ENCODE data around the gene DLK1. TPM values are rescaled to one million over a fixed set of nuclear protein-coding genes. Genes with fewer than 3 reads are reported as not detected.

The DLK1 gene
- total and polyA plus RNA-seq, 2 of the 13 experiments (the other 11 are each of a cell fraction or from before 2014, with no cell fraction given) = 95.5 to 312 TPM

GRCh38 chr14:100735271-100735670 is 8.6 kb downstream of the DLK1 start:
- Histone ChIP-seq H3K4me3 (replicated peaks in 1 of 3; ENCODE audit: insufficient read depth in 1 of 3, low read depth in 2 of 3, low read length in 3 of 3) (no peak overlapping the region), H3K79me2 (ENCODE audit: insufficient read depth, low read length) (no peaks in the 10 kb centered on the region), H3K9me3 (ENCODE audit: low read length) (no peaks in the 10 kb centered on the region), H3K4me1 (ENCODE audit: insufficient read depth, low read length) (no peaks in the 10 kb centered on the region), H4K20me1 (ENCODE audit: insufficient read depth, low read length) (no peaks in the 10 kb centered on the region), H3K9ac (ENCODE audit: insufficient read depth, low read depth, low read length) (no peak overlapping the region), H3K27ac (ENCODE audit: extremely low read length, insufficient read depth, low read length) (no peak overlapping the region), H2AFZ (ENCODE audit: low read length) (no peak overlapping the region), H3K27me3 (ENCODE audit: control insufficient read depth in 1 of 2, insufficient read depth in 2 of 2, low read length in 2 of 2) (no peaks in the 10 kb centered on the region; a peak in 1 of 5 replicates), H3K4me2 (ENCODE audit: low read depth, low read length) (no peak overlapping the region), H3K36me3 (replicated peaks in 1 of 2; ENCODE audit: control insufficient read depth in 1 of 2, insufficient read depth in 2 of 2, low read length in 2 of 2) (peaks cover 3 to 28% of the 10 kb centered on the region in 2 experiments; a peak in 4 of 5 replicates)
- BruUV-seq (replicated peaks) = no TSS peak
- POLR2A ChIA-PET = no interaction called here
- DNase-seq (ENCODE audit: low spot score) (no peak), FAIRE-seq (no peak), ATAC-seq (no peak)
- intact Hi-C loops (cut with micrococcal nuclease; ENCODE audit: unreplicated experiment) = no loop called here
- in situ Hi-C loops (cut with HindIII; ENCODE audit: extremely low pct_ligation_motif_present, low pct_unique_long_range_greater_than_20kb) = no loop called here
- 94% methylated on average over 17 of the region's 17 CpGs for WGBS (ENCODE audit: low lambda C conversion rate)
- CTCF ChIA-PET (ENCODE audit: low intra/inter-chr PET ratio, low total read pairs) = no interaction called here
- TF ChIP-seq ZNF44 (CRISPR knock-in tag; IDR thresholded peaks at IDR 0.05) (no peak), POLR2A (IDR thresholded peaks at IDR 0.05; ENCODE audit: insufficient read depth in 1 of 2, low read depth in 2 of 2, low read length in 2 of 2) (peak in 1 of 2 experiments; percentile 27; a peak in 1 of 4 replicates)

DNA sequence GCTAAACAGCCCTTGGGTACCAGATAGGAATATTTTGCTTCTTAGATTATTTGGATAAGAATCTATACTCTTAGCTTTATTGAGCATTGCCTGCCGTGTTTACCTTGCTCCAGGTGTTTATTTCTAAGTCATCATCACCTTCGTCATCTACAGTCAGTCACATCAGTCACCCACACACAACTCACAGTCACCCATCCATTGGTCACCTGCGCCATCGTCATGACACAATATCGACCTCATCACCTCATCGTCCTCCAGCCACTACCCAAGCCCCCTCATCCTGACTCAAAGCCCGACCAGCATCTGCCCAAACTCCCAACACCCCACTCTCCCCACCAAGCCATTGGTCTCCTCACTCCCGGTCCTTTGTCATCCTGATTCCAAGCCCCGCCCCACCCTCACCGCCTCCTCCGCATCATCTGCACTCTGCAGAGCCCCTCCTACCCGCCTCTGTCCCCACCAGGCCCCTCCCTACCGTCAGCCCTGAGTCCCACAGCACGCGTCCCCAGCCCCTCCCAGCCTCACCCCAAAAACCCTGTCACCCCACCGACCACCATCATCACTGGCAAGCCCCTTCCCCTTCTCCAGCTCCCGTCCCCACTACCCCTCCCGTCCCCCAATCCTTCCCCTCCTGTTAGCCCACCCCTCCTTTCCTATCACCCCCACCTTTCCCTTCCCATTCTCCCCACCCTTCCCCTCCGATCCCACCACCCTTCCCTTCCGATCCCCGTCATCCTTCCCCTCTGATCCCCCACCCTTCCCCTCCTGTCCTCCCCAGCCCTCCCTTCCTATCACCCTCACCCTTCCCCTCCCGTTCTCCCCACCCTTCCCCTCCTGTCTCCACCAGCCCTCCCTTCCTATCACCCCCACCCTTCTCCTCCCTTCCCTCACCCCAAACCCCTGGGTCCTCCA is 9.8 kb downstream of the DLK1 start:
- H3K4me1 ChIP-seq (ENCODE audit: insufficient read depth, low read length) = no peaks in the 10 kb centered on the region
- CTCF ChIA-PET (ENCODE audit: low intra/inter-chr PET ratio, low total read pairs) = no interaction called here
- WGBS (ENCODE audit: low lambda C conversion rate) = 95% methylated on average over 22 of the region's 22 CpGs
- no peak overlapping the region for H3K27ac ChIP-seq (ENCODE audit: extremely low read length, insufficient read depth, low read length)
- H3K9me3 ChIP-seq (ENCODE audit: low read length) = peaks cover 3% of the 10 kb centered on the region; the same call in 1 of the 2 replicates
- no peaks in the 10 kb centered on the region for H3K79me2 ChIP-seq (ENCODE audit: insufficient read depth, low read length)
- ATAC-seq (no peak), DNase-seq (ENCODE audit: low spot score) (no peak), FAIRE-seq (no peak)
- no peaks in the 10 kb centered on the region; a peak in 1 of 5 replicates for H3K27me3 ChIP-seq (ENCODE audit: control insufficient read depth in 1 of 2, insufficient read depth in 2 of 2, low read length in 2 of 2)
- no peak overlapping the region for H3K9ac ChIP-seq (ENCODE audit: insufficient read depth, low read depth, low read length)
- H3K36me3 ChIP-seq (replicated peaks in 1 of 2; ENCODE audit: control insufficient read depth in 1 of 2, insufficient read depth in 2 of 2, low read length in 2 of 2) = peaks cover 3 to 27% of the 10 kb centered on the region in 2 experiments; a peak in 4 of 5 replicates
- intact Hi-C loops (cut with micrococcal nuclease; ENCODE audit: unreplicated experiment) = no loop called here
- no peak overlapping the region for H3K4me3 ChIP-seq (replicated peaks in 1 of 3; ENCODE audit: insufficient read depth in 1 of 3, low read depth in 2 of 3, low read length in 3 of 3)
- BruUV-seq (replicated peaks) = no TSS peak
- in situ Hi-C loops (cut with HindIII; ENCODE audit: extremely low pct_ligation_motif_present, low pct_unique_long_range_greater_than_20kb) = no loop called here
- POLR2A ChIA-PET = no interaction called here
- no peak overlapping the region for H2AFZ ChIP-seq (ENCODE audit: low read length)
- no peak overlapping the region for H3K4me2 ChIP-seq (ENCODE audit: low read depth, low read length)
- H4K20me1 ChIP-seq (ENCODE audit: insufficient read depth, low read length) = no peaks in the 10 kb centered on the region
- TF ChIP-seq ZNF720 (CRISPR knock-in tag; IDR thresholded peaks at IDR 0.05) (no peak), PCBP1 (IDR thresholded peaks at IDR 0.05; ENCODE audit: borderline replicate concordance, low read depth, low read length) (0 out of 2 replicates have a peak, but pooled peaks have one; percentile 64), ZNF589 (CRISPR knock-in tag; conservative IDR thresholded peaks at IDR 0.05) (no peak), CHD2 (IDR thresholded peaks at IDR 0.05; ENCODE audit: low read depth, low read length) (no peak), CREB1 (IDR thresholded peaks at IDR 0.05) (0 out of 2 replicates have a peak, but pooled peaks have one; percentile 11), CREB1 (CRISPR knock-in tag; IDR thresholded peaks at IDR 0.05) (no peak), ZC3H13 (CRISPR knock-in tag; IDR thresholded peaks at IDR 0.05) (peak; percentile 68; the same call in 1 of the 2 replicates), ZNF713 (CRISPR knock-in tag; IDR thresholded peaks at IDR 0.05) (no peak), PBX2 (CRISPR knock-in tag; IDR thresholded peaks at IDR 0.05) (no peak), ZNF850 (CRISPR knock-in tag; conservative IDR thresholded peaks at IDR 0.05) (no peak), SMAD3 (CRISPR knock-in tag; IDR thresholded peaks at IDR 0.05) (no peak), ZNF121 (CRISPR knock-in tag; IDR thresholded peaks at IDR 0.05) (no peak), ZNF33A (CRISPR knock-in tag; IDR thresholded peaks at IDR 0.05; ENCODE audit: borderline replicate concordance) (no peak), DNMT1 (CRISPR knock-in tag; IDR thresholded peaks at IDR 0.05) (no peak), SOX5 (CRISPR knock-in tag; IDR thresholded peaks at IDR 0.05; ENCODE audit: borderline replicate concordance) (no peak)
- TF ChIP-seq, protein P1, sequence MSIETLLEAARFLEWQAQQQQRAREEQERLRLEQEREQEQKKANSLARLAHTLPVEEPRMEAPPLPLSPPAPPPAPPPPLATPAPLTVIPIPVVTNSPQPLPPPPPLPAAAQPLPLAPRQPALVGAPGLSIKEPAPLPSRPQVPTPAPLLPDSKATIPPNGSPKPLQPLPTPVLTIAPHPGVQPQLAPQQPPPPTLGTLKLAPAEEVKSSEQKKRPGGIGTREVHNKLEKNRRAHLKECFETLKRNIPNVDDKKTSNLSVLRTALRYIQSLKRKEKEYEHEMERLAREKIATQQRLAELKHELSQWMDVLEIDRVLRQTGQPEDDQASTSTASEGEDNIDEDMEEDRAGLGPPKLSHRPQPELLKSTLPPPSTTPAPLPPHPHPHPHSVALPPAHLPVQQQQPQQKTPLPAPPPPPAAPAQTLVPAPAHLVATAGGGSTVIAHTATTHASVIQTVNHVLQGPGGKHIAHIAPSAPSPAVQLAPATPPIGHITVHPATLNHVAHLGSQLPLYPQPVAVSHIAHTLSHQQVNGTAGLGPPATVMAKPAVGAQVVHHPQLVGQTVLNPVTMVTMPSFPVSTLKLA (IDR thresholded peaks at IDR 0.05) = no peak
